HG03060 (cell line): ENCODE data around the gene PPEF1.

ENCODE experiments used
- ATAC-seq: cut with Tn5 transposase; IDR thresholded peaks from one replicate; pipeline ENCODE4 v1.9.1; 2021; ENCODE audit warnings: low read depth, moderate number of reproducible peaks; ENCODE audit not compliant: unreplicated experiment

The PPEF1 gene

GRCh38 chrX:18707426-18708049, at the start of gene PPEF1:
PPEF1 (plus strand) TSS chrX:18707645; CDS start chrX:18707781, 136 bp downstream.
- ATAC-seq, result no peak

- no peak for ATAC-seq
Measured at GRCh38 chrX:18661273-18661672, 46.2 kb upstream of the PPEF1 start.

GRCh38 chrX:18664947-18665346, 42.5 kb upstream of the PPEF1 start:
- no peak for ATAC-seq

- ATAC-seq, result no peak
Measured at GRCh38 chrX:18666614-18667013, 40.8 kb upstream of the PPEF1 start.

GRCh38 chrX:18668071-18668835, 39.2 kb upstream of the PPEF1 start:
- no peak for ATAC-seq

GRCh38 chrX:18672008-18672407, 35.4 kb upstream of the PPEF1 start, which contains the start of gene RS1:
RS1 (minus strand) TSS chrX:18672108; CDS start chrX:18672068, 40 bp downstream.
- no peak for ATAC-seq

GRCh38 chrX:18674417-18674787, 33.0 kb upstream of the PPEF1 start:
- peak; percentile 16 for ATAC-seq

- ATAC-seq, result peak; percentile 73
Measured at GRCh38 chrX:18674788-18675735, 32.4 kb upstream of the PPEF1 start.

- ATAC-seq, result no peak
Measured at GRCh38 chrX:18676050-18676449, 31.4 kb upstream of the PPEF1 start.

- no peak for ATAC-seq
Measured at GRCh38 chrX:18676470-18676869, 31.0 kb upstream of the PPEF1 start.

GRCh38 chrX:18677161-18677869, 30.1 kb upstream of the PPEF1 start:
- no peak for ATAC-seq

- ATAC-seq, result no peak
Measured at GRCh38 chrX:18681996-18682395, 25.4 kb upstream of the PPEF1 start.

GRCh38 chrX:18682979-18683387, 24.5 kb upstream of the PPEF1 start:
- no peak for ATAC-seq

GRCh38 chrX:18687856-18688495, 19.5 kb upstream of the PPEF1 start:
- ATAC-seq, result no peak

- no peak for ATAC-seq
Measured at GRCh38 chrX:18691431-18691830, 16.0 kb upstream of the PPEF1 start.

GRCh38 chrX:18692541-18692940, 14.9 kb upstream of the PPEF1 start:
- ATAC-seq, result no peak

- no peak for ATAC-seq
Measured at GRCh38 chrX:18696653-18697052, 10.8 kb upstream of the PPEF1 start.

- ATAC-seq, result no peak
Measured at GRCh38 chrX:18698737-18699650, 8.5 kb upstream of the PPEF1 start.
